Ishikawa (cell line): Measurements from ENCODE around the gene LCE2C.

Experiments
- CEBPB ChIP-seq: IDR thresholded peaks from 2 replicates; pipeline ENCODE4 v1.6.1; 2012
- CREB1 ChIP-seq: IDR thresholded peaks from 2 replicates; pipeline ENCODE4 v1.6.1; 2012; ENCODE audit warnings: low read depth
- EGR1 ChIP-seq: IDR thresholded peaks from 2 replicates; pipeline ENCODE4 v1.6.1; 2012
- EP300 ChIP-seq: IDR thresholded peaks from 2 replicates; pipeline ENCODE4 v1.6.1; 2012; ENCODE audit warnings: borderline replicate concordance
- NFIC ChIP-seq: IDR thresholded peaks from 2 replicates; pipeline ENCODE4 v1.6.1; 2012
- RAD21 ChIP-seq: IDR thresholded peaks from 2 replicates; pipeline ENCODE4 v1.6.1; 2012; ENCODE audit warnings: low read depth
- REST ChIP-seq: IDR thresholded peaks from 2 replicates; pipeline ENCODE4 v1.6.1; 2012; ENCODE audit warnings: low read depth, mild to moderate bottlenecking
- TAF1 ChIP-seq: IDR thresholded peaks from 2 replicates; pipeline ENCODE4 v1.6.1; 2012; ENCODE audit warnings: low read depth, mild to moderate bottlenecking
- TEAD4 ChIP-seq: IDR thresholded peaks from 2 replicates; pipeline ENCODE4 v1.6.1; 2012
- USF1 ChIP-seq: IDR thresholded peaks from 2 replicates; pipeline ENCODE4 v1.6.1; 2012
- YY1 ChIP-seq: IDR thresholded peaks from 2 replicates; pipeline ENCODE4 v1.6.1; 2012; ENCODE audit warnings: low read depth
- ZBTB7A ChIP-seq: IDR thresholded peaks from 2 replicates; pipeline ENCODE4 v1.6.1; 2012; ENCODE audit warnings: low read depth
- TF ChIP-seq, protein P1 (sequence below): IDR thresholded peaks from 2 replicates; pipeline ENCODE4 v1.6.1; 2012

DNA sequence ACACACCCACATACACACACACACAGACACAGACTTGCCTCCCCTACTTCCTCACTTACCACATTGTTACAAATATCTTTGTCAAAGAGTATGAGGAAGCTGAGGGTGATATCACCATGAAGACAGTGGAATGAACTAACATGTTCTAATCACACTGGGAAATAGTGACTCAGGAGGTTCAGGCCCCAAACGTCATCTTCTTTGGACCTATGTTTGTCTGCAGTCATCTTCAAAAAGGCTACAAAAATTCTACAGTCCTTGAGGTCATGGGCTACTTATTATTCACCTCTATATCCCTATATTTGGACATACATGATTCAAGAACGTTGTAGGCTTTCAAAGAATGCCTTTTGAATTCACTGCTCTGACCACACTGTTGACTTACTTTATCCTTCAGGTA, 2.1 kb upstream of the LCE2C start:
- TF ChIP-seq REST (no peak), YY1 (no peak), TAF1 (no peak), TEAD4 (no peak), USF1 (no peak), CREB1 (no peak), NFIC (no peak), EP300 (no peak), CEBPB (no peak), ZBTB7A (no peak), EGR1 (no peak), RAD21 (no peak)
- TF ChIP-seq, protein P1, sequence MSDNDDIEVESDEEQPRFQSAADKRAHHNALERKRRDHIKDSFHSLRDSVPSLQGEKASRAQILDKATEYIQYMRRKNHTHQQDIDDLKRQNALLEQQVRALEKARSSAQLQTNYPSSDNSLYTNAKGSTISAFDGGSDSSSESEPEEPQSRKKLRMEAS, result no peak
